GM19193 (cell line): ENCODE results near the gene FUNDC2.

ENCODE experiments used
- POLR2A ChIP-seq: IDR thresholded peaks from 4 replicates; pipeline ENCODE4 v1.6.1; 2011; ENCODE audit not compliant: insufficient read depth, insufficient read length; ENCODE audit errors: extremely low read depth

Gene FUNDC2

GRCh38 chrX:155086961-155087735 lies 60.5 kb downstream of the FUNDC2 start:
- TF ChIP-seq POLR2A: no peak

GRCh38 chrX:155094468-155095061 lies 67.9 kb downstream of the FUNDC2 start:
- TF ChIP-seq POLR2A: no peak

- TF ChIP-seq POLR2A: no peak
Observed at GRCh38 chrX:155105919-155106318, 79.3 kb downstream of the FUNDC2 start.

GRCh38 chrX:155108427-155108826 lies 81.8 kb downstream of the FUNDC2 start:
- TF ChIP-seq POLR2A: no peak
